OCI-LY1 (cell line): ENCODE measurements around the gene WWOX.

Source experiments
- CTCF ChIP-seq: fragments of 200-600 bp; sonication (generic), shearing (Covaris generic); IDR thresholded peaks from 2 replicates; pipeline ENCODE4 v1.5.1; 2017; ENCODE audit warnings: mild to moderate bottlenecking, antibody characterized with exemption, low read length, moderate library complexity, mixed read lengths
- EZH2 ChIP-seq: fragments of 200-600 bp; sonication (generic), shearing (Covaris generic); IDR thresholded peaks from 2 replicates; pipeline ENCODE4 v1.8.0; 2017; ENCODE audit warnings: borderline replicate concordance, mixed run types, mild to moderate bottlenecking, antibody characterized with exemption, low read length, moderate library complexity, mixed read lengths

GRCh38 chr16:78476615-78477014 is 377.2 kb downstream of the WWOX start:
- no peak for TF ChIP-seq CTCF
- TF ChIP-seq EZH2, result no peak
